HepG2 (cell line): ENCODE data around the gene PAPSS1. TPM values are rescaled to one million over a fixed set of nuclear protein-coding genes. Genes with fewer than 3 reads are reported as not detected.

ENCODE experiments used
- ASH2L ChIP-seq: fragments of 300-600, 200-600 bp; sonication (generic); IDR thresholded peaks from 2 replicates; pipeline ENCODE4 v1.7.0; 2017; ENCODE audit warnings: low read depth, mild to moderate bottlenecking, moderate library complexity, mixed read lengths, low read length; ENCODE audit not compliant: insufficient read length
- CAMTA2 ChIP-seq: sonication (generic); formaldehyde crosslinking; IDR thresholded peaks from 2 replicates; pipeline ENCODE4 v1.4.0; 2020; ENCODE audit warnings: mild to moderate bottlenecking, missing genetic modification reagents, borderline replicate concordance
- DPF2 ChIP-seq: sonication (generic); formaldehyde crosslinking; IDR thresholded peaks from 2 replicates; pipeline ENCODE4 v1.4.0; 2020; ENCODE audit warnings: mild to moderate bottlenecking, low read depth, missing genetic modification reagents, borderline replicate concordance
- ELF3 ChIP-seq: IDR thresholded peaks from 2 replicates; pipeline ENCODE4 v1.6.1; 2016; ENCODE audit warnings: missing genetic modification reagents, missing compliant biosample characterization
- FOXP1 ChIP-seq, 2 experiments: fragments of 450-650 bp in 1 of 2; IDR thresholded peaks; 2 replicates each; pipeline ENCODE4 v1.6.1; 2017 to 2018; ENCODE audit warnings: antibody characterized with exemption in 1 of 2
- FUBP1 ChIP-seq: sonication (generic); formaldehyde crosslinking; IDR thresholded peaks from 2 replicates; pipeline ENCODE4 v1.5.1; 2020; ENCODE audit warnings: missing genetic modification reagents, mild to moderate bottlenecking, borderline replicate concordance
- GATAD2A ChIP-seq: IDR thresholded peaks from 2 replicates; pipeline ENCODE4 v1.6.1; 2016
- HDAC2 ChIP-seq: sonication (generic); formaldehyde crosslinking; IDR thresholded peaks from 2 replicates; pipeline ENCODE4 v1.4.0; 2020; ENCODE audit warnings: missing genetic modification reagents
- HNRNPL ChIP-seq: fragments of 200-400 bp; formaldehyde crosslinking; IDR thresholded peaks from 2 replicates; pipeline ENCODE4 v1.6.1; 2017; ENCODE audit warnings: mild to moderate bottlenecking, low read depth, low read length
- MAFK ChIP-seq, 2 experiments: IDR thresholded peaks in 1 of 2; conservative IDR thresholded peaks in 1 of 2; 2 replicates each; pipeline ENCODE4 v1.6.1; 2011; ENCODE audit warnings: improper control_type of control experiment in 2 of 2, low read length in 2 of 2
- MXI1 ChIP-seq: IDR thresholded peaks from 3 replicates; pipeline ENCODE4 v1.6.1; 2012; ENCODE audit warnings: low read depth, low read length, inconsistent platforms, borderline replicate concordance
- RARG ChIP-seq: sonication (generic); formaldehyde crosslinking; IDR thresholded peaks from 2 replicates; pipeline ENCODE4 v1.4.0; 2020; ENCODE audit warnings: low read depth, mild to moderate bottlenecking, missing genetic modification reagents
- SMC3 ChIP-seq: IDR thresholded peaks from 2 replicates; pipeline ENCODE4 v1.6.1; 2011; ENCODE audit warnings: low read length, improper control_type of control experiment
- ZNF292 ChIP-seq: sonication (generic); formaldehyde crosslinking; IDR thresholded peaks from 2 replicates; pipeline ENCODE4 v1.8.1; 2022; ENCODE audit warnings: mild to moderate bottlenecking, low read depth, missing genetic modification reagents, borderline replicate concordance
- ZNF431 ChIP-seq: sonication (generic); formaldehyde crosslinking; IDR thresholded peaks from 2 replicates; pipeline ENCODE4 v1.9.0; 2022; ENCODE audit warnings: missing genetic modification reagents, low read depth, mild to moderate bottlenecking, borderline replicate concordance
- ZNF441 ChIP-seq: sonication (generic); formaldehyde crosslinking; IDR thresholded peaks from 2 replicates; pipeline ENCODE4 v1.7.0; 2021; ENCODE audit warnings: missing genetic modification reagents, borderline replicate concordance
- ZNF496 ChIP-seq: sonication (generic); formaldehyde crosslinking; IDR thresholded peaks from 2 replicates; pipeline ENCODE4 v1.8.1; 2023; ENCODE audit warnings: mild to moderate bottlenecking, moderate library complexity, missing genetic modification reagents; ENCODE audit not compliant: insufficient replicate concordance
- ZNF605 ChIP-seq: sonication (generic); formaldehyde crosslinking; IDR thresholded peaks from 2 replicates; pipeline ENCODE4 v1.8.0; 2022; ENCODE audit warnings: mild to moderate bottlenecking, missing genetic modification reagents
- ZNF607 ChIP-seq: sonication (generic); formaldehyde crosslinking; IDR thresholded peaks from 2 replicates; pipeline ENCODE4 v1.5.1; 2020; ENCODE audit warnings: missing genetic modification reagents, mild to moderate bottlenecking, borderline replicate concordance
- ZNF652 ChIP-seq: IDR thresholded peaks from 2 replicates; pipeline ENCODE4 v1.6.1; 2016; ENCODE audit warnings: low read depth, borderline replicate concordance
- ZNF720 ChIP-seq: sonication (generic); formaldehyde crosslinking; IDR thresholded peaks from 2 replicates; pipeline ENCODE4 v1.4.0; 2020; ENCODE audit warnings: missing genetic modification reagents
- ZZZ3 ChIP-seq: sonication (generic); formaldehyde crosslinking; IDR thresholded peaks from 2 replicates; pipeline ENCODE4 v1.4.0; 2020; ENCODE audit warnings: missing genetic modification reagents, mild to moderate bottlenecking, borderline replicate concordance
- polyA plus RNA-seq, 8 experiments: library from polyadenylated mRNA; depleted of rRNA in 3 of 8; stranded (reverse) in 7 of 8; unstranded in 1 of 8; fragments of >200 nt; fragmentation: Illumina TruSeq in 4 of 8; extraction: Trizol in 4 of 8; gene quantifications; 2 replicates each; pipeline versions ENCODE4 v1.2.1 to v1.2.3, GENCODE V29; 2011 to 2016; ENCODE audit warnings: low read depth in 4 of 8, missing spikeins in 1 of 8, mixed read lengths in 1 of 8; ENCODE audit not compliant: insufficient read depth in 1 of 8
- total RNA-seq, 5 experiments: library from RNA; depleted of rRNA; stranded (reverse); fragments of >200 nt; fragmentation: Illumina TruSeq; extraction: Trizol; gene quantifications; 2 replicates each; pipeline ENCODE4 v1.2.3, GENCODE V29; 2016; ENCODE audit warnings: low read depth in 1 of 5
- TF ChIP-seq, protein P1 (sequence below): sonication (generic); formaldehyde crosslinking; IDR thresholded peaks from 2 replicates; pipeline ENCODE4 v1.4.0; 2020; ENCODE audit warnings: missing genetic modification reagents
- TF ChIP-seq, protein P2 (sequence below): sonication (generic); formaldehyde crosslinking; IDR thresholded peaks from 2 replicates; pipeline ENCODE4 v1.5.0; 2020; ENCODE audit warnings: mild to moderate bottlenecking, missing genetic modification reagents, moderate library complexity

PAPSS1 gene
- total and polyA plus RNA-seq, 2 of the 13 experiments (the other 11 are each of a cell fraction or from before 2014, with no cell fraction given) = 105 to 126 TPM

DNA sequence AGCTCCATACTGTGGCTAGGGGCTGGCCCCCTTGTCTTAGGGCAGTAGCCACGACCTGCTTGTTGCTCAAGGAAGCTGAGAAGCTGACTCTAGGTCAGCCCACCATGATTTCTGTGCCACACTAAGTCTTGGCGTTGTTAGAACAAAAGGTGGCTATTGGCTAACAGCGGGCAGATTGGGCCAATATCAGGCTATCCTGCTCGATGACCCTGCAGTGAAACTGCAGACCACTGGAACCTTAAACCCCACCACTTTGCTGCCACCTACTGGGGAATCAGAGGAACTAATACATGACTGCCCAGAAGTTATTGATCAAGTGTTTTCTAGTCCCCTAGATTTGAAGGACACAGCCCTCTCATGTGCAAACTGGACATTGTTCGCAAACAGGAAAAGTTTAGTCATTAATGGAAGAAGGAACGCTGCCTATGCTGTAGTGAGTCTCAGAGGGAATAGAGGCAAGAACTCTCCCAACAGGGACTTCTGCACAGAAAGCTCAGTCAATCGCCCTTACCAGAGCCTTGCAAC, 17.0 kb upstream of the PAPSS1 start (continued):
- peak; percentile 56; the same call in 1 of the 2 replicates for TF ChIP-seq ELF3 (CRISPR knock-in tag)
- TF ChIP-seq RARG = no peak
- TF ChIP-seq ZNF496 (CRISPR knock-in tag) = no peak
- no peak for TF ChIP-seq ZNF720 (CRISPR knock-in tag)
- TF ChIP-seq GATAD2A = peak; percentile 94
- no peak for TF ChIP-seq ASH2L
- no peak for TF ChIP-seq HNRNPL
- TF ChIP-seq ZNF431 (CRISPR knock-in tag) = no peak
- no peak for TF ChIP-seq FUBP1 (CRISPR knock-in tag)
- TF ChIP-seq, protein P1, sequence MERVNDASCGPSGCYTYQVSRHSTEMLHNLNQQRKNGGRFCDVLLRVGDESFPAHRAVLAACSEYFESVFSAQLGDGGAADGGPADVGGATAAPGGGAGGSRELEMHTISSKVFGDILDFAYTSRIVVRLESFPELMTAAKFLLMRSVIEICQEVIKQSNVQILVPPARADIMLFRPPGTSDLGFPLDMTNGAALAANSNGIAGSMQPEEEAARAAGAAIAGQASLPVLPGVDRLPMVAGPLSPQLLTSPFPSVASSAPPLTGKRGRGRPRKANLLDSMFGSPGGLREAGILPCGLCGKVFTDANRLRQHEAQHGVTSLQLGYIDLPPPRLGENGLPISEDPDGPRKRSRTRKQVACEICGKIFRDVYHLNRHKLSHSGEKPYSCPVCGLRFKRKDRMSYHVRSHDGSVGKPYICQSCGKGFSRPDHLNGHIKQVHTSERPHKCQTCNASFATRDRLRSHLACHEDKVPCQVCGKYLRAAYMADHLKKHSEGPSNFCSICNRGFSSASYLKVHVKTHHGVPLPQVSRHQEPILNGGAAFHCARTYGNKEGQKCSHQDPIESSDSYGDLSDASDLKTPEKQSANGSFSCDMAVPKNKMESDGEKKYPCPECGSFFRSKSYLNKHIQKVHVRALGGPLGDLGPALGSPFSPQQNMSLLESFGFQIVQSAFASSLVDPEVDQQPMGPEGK (CRISPR knock-in tag) = no peak
- no peak for TF ChIP-seq ZNF652 (CRISPR knock-in tag)
- TF ChIP-seq MAFK (conservative IDR thresholded peaks at IDR 0.05 in 1 of 2, IDR thresholded peaks at IDR 0.05 in 1 of 2; ENCODE audit: low read length in 2 of 2) = 0 out of 4 replicates have a peak, but pooled peaks of 1 of the 2 experiments have one; percentile 1
- TF ChIP-seq ZNF441 (CRISPR knock-in tag) = peak; percentile 45; the same call in 1 of the 2 replicates
- TF ChIP-seq MXI1 = peak; percentile 33; the same call in 1 of the 3 replicates
- TF ChIP-seq FOXP1 (IDR thresholded peaks at IDR 0.05) = no peak
- TF ChIP-seq FOXP1 (CRISPR knock-in tag; IDR thresholded peaks at IDR 0.05) = peak; percentile 73
- TF ChIP-seq, protein P2, sequence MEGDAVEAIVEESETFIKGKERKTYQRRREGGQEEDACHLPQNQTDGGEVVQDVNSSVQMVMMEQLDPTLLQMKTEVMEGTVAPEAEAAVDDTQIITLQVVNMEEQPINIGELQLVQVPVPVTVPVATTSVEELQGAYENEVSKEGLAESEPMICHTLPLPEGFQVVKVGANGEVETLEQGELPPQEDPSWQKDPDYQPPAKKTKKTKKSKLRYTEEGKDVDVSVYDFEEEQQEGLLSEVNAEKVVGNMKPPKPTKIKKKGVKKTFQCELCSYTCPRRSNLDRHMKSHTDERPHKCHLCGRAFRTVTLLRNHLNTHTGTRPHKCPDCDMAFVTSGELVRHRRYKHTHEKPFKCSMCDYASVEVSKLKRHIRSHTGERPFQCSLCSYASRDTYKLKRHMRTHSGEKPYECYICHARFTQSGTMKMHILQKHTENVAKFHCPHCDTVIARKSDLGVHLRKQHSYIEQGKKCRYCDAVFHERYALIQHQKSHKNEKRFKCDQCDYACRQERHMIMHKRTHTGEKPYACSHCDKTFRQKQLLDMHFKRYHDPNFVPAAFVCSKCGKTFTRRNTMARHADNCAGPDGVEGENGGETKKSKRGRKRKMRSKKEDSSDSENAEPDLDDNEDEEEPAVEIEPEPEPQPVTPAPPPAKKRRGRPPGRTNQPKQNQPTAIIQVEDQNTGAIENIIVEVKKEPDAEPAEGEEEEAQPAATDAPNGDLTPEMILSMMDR (CRISPR knock-in tag) = peak; percentile 94
- TF ChIP-seq ZZZ3 (CRISPR knock-in tag) = no peak
- TF ChIP-seq ZNF605 = peak; percentile 23; the same call in 1 of the 2 replicates
- TF ChIP-seq HDAC2 (CRISPR knock-in tag) = peak; percentile 56; the same call in 1 of the 2 replicates
- TF ChIP-seq ZNF607 (CRISPR knock-in tag) = peak; percentile 50; the same call in 1 of the 2 replicates
- no peak for TF ChIP-seq CAMTA2 (CRISPR knock-in tag)
- TF ChIP-seq ZNF292 (CRISPR knock-in tag) = peak; percentile 55; the same call in 1 of the 2 replicates
- peak; percentile 86 for TF ChIP-seq SMC3
- no peak for TF ChIP-seq DPF2 (CRISPR knock-in tag)
